HG03045 (cell line): ENCODE measurements around the gene TACC2.

Experiments used
- ATAC-seq: cut with Tn5 transposase; IDR thresholded peaks from one replicate; pipeline ENCODE4 v1.9.1; 2021; ENCODE audit warnings: mild to moderate bottlenecking, moderate library complexity; ENCODE audit not compliant: unreplicated experiment

The TACC2 gene

GRCh38 chr10:122302315-122302714, 313.4 kb downstream of the TACC2 start:
- no peak for ATAC-seq

GRCh38 chr10:122303271-122304053, 314.5 kb downstream of the TACC2 start:
- no peak for ATAC-seq
